Stimulated activated CD4-positive, alpha-beta T cell treated with anti-CD3 and anti-CD28 coated beads, Interleukin-12 subunit alpha, Interleukin-12 subunit beta, amount 100 ng/mL, for 4 hours (primary cell): ENCODE data around the gene TSACC.
"Not testable (repeated sequence)": the region's sequence is repeated elsewhere in the genome, so short reads cannot be mapped to it uniquely, and the experiment has no call there.

Experiments
- DNase-seq: peaks from one replicate; pipeline ENCODE4 v3.0.0-alpha.2; 2020

The TSACC gene

GRCh38 chr1:156347331-156347730, 9.0 kb downstream of the TSACC start:
- no peak for DNase-seq

GRCh38 chr1:156352481-156352880, 14.2 kb downstream of the TSACC start:
- DNase-seq, result not testable (repeated sequence)

DNA sequence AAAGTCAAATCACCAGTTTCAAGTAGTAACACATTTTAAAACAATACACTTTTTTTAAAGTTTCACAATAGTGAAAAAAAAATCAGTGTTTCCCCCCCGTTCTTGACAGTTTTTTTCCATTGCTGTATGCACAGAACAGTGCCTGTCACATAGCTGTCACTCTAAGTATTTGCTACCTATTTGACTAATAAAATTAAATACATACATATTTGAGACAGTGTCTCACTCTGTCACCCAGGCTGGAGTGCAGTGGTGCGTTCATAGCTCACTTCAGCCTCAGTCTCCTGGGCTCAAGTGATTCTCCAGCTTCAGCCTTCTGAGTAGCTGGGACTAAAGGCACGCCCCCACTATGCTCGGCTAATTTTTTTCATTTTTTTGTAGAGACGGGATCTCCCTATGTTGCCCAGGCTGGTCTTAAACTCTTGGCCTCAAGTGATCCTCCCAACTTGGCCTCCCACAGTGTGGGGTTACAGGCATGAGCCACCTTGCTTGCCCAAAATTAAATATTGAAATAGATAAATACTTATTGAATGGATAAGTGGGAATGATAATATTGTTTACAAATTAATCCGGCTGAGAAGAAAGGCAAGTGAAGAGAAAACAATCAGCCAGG, 18.0 kb downstream of the TSACC start:
- DNase-seq, result no peak

GRCh38 chr1:156356875-156357534, 18.7 kb downstream of the TSACC start:
- DNase-seq, result peak; percentile 69

DNA sequence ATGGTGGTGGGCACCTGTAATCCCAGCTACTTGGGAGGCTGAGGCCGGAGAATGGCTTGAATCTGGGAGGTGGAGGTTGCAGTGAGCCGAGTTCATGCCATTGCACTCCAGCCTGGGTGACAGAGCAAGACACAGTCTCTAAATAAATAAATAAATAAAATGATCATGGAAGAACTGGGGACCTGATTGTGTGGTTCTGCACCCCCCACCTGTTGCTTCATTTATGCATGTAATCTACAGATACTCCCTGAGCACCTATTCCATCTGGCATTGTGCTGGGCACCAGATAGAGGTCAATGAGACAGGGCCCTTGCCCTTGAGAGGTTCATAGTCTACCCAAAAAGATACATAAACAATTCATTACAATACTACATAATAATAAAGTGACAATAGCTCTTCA, 19.7 kb downstream of the TSACC start:
- no peak for DNase-seq

- no peak for DNase-seq
Measured at GRCh38 chr1:156358641-156359040, 20.3 kb downstream of the TSACC start.

DNA sequence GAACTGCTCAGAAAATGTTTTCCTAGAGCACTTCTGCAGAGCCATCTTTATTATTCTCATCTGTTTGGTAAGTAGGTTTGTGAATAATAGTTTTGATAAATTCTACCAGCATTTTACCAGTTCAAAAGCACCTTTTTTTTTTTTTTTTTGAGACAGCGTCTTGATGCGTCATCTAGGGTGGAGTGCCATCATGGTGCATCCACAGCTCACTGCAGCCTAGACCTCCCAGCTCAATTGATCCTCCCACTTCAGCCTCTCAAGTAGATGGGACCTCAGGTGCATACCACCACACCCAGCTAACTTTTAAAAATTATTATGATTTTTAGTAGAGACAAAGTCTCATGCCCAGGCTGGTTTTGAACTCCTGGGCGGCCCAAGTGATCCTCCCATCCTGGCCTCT, 20.9 kb downstream of the TSACC start:
- no peak for DNase-seq

GRCh38 chr1:156359973-156360372, 21.6 kb downstream of the TSACC start:
- no peak for DNase-seq

DNA sequence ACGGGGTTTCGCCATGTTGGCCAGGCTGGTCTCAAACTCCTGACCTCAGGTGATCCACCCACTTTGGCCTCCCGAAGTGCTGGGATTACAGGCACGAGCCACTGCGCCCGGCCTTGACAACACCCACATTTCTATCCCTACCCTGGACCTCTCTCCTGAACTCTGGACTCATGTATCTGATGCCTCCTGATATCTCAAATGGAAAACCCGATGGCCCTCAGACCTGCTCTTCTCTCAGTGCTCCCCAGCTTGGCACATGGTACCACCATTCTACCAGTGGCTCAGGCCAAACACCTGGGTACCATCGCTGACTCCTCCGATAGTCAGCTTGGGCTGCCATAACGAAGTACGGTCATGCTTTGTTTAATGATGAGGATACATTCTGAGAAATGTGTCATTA, 22.2 kb downstream of the TSACC start:
- no peak for DNase-seq

DNA sequence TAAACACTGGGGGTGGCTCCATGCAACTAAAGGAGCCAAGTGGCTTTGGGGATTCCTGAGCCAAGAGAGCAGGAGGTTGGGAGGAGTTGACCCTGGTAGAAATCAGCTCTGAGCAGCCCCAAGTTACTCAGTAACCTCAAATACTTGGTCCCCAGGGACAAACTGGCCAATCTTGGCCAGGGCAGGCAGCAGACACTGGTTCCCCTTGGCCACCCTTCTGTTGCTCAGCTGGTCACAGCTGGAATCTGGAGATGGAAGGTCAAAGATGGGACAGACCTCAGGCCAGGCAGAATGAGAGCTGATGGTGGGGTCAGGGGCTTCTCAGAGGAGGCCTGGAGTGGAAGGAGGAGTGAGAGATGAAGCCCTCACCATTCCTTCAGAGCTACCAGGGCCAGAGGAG, 27.4 kb downstream of the TSACC start:
- no peak for DNase-seq

- DNase-seq, result no peak
Measured at GRCh38 chr1:156366378-156367166, 28.2 kb downstream of the TSACC start.

DNA sequence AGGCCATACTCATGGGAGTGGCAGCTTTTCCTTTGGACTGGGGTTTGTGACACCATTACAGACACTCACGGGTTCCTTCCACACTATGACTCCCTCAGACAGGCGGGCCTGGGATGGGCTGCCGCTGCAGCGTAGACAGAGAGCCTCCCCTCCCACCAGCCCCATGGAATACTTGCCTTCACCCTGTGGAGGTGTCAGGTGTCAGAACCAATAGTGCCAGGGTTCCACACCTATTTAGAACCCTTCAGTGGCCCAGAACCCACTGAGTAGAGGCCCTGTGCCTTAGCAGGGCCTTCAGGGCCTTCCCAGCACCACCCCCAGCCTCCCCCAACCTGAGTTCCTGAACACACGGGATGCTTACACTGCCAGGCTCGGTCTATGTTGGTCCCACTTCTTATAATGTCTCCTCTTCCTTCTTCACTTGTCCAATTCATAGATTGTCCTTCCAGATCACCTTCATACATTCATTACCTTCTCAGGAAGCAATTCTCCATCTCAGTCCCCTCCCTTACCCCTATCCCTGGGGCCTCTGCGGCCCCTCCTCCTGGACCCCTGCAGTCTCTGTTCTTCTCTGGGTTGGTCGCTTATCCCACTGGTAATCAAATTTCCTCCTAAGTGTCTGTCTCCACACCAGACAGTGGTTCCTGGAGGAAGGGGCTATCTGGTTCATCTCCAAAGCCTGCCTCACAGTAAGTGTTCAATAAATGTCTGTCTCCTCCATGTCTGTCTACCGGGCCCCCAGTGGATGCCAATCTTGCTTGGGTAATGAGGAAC, 29.2 kb downstream of the TSACC start:
- no peak for DNase-seq

GRCh38 chr1:156368157-156368658, 29.9 kb downstream of the TSACC start:
- no peak for DNase-seq

DNA sequence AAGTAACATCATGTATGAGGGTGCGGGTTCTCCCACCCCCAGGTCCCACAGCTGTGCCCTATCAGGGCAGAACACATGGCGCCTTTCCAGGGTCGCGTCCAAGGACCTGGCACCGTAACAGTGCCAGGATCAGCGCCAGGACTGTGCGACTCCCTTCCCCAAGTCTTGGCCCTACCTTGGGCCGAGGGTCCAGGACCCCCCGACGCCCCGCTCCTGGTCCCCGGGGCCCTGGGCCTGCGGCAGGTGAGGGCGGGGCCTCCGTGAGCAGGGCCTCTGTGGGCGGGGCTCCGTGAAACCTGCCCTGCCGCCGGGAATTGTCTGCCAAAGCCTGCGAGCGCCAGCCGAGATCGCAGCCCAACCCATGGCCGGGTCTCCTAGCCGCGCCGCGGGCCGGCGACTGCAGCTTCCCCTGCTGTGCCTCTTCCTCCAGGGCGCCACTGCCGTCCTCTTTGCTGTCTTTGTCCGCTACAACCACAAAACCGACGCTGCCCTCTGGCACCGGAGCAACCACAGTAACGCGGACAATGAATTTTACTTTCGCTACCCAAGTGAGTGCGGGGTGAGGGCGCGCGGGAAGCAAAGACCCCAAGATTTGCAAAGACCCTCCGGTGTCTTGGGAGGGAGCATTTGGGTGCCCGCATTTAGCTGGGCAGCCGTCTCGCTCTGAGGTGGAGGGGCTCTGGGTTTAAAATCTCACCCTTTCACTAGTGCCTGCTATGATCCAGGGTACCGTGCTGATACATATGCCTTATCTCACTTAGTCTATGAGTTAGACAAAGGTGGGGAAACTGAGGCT, 30.8 kb downstream of the TSACC start, which contains the start of gene RHBG:
RHBG (plus strand) TSS at position 323 of the 796 bp plus-strand sequence; CDS start at position 362, 39 bp downstream.
- no peak for DNase-seq

- DNase-seq, result not testable (repeated sequence)
Measured at GRCh38 chr1:156369685-156370286, 31.5 kb downstream of the TSACC start.

DNA sequence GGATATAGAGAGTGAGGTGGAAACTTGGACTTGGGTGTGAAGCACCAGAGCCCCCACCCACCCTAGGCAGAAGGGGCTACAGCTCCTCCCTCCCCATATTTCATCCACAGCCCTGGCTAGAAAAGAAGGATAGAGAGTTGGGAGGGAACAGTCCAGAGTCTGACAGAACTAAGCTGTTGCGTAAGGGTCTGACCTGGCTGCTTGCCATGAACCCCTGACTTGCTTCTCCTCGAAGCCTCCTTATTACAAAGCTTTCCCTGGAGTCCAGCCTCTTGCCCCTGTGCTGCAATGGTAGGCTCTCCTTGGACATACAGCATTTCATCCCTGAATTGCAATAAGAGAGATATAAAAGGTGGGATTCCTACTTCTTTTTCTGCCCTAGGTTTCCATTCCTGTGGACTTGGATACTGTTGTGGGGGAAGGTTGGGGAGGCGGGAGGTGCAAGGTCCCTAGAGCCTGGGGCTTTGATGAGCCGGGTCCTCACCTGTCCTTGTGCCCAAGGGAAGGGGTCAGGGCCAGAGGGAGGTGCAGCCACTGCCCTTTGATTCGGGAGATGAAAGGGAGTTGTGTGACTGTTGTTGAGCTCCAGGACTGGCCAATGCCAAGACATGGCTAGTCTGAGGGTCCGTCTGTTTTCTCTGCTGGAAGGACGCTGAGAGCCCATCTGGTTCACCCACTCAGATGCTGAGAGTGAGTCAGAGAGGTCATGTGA, 33.4 kb downstream of the TSACC start:
- DNase-seq, result no peak

DNA sequence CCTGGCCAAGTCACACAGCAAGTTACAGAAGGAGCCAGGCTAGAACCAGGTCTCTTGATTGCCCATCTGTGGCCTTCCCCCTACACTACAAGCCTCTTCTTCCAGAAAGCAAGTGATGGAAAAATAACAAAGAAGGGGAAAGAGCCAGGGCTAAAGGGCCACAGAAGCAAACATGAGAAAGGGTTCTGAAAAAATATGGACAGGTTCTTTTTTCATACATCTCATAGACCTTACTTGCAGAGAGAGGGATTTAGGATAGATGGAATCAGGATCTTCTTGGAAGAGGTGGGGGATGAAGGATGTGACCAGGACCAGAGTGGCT, 33.9 kb downstream of the TSACC start:
- DNase-seq, result no peak

DNA sequence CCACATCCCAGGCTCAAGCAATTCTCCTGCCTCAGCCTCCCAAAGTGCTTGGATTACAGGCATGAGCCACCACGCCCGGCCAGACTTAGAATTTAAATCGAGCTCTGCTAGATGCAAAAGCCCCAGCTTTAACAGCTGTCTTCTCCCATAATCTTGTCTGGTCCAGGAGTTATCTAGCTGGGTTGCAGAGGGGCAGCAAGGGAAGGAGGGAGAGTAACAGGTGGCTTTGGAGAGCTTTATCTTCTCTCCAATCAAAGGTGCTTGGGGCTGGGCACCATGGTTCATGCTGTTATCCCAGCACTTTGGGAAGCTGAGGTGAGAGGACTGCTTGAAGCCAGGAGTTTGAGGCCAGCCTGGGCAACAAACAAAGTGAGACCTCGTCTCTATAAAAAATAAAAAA, 34.5 kb downstream of the TSACC start:
- no peak for DNase-seq

DNA sequence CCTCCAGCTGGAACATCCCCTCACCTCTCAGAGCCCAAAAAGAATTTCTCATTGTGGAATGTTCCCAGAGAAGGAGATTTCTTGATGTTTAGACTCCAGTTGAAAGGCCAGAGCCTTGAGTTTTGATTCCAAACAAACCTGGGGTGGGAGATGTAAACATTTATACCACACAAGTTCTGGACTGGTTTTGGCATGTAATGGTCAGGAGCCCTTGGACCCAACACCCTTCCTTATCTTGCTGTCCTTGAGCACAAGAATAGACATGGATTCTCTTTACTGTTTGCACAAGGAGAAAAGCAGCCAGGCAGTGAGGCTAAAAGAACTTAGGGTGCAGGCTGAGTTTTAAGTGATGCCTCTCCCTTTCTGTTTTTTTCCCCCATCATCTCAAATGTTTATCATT, 35.2 kb downstream of the TSACC start:
- no peak for DNase-seq

- no peak for DNase-seq
Measured at GRCh38 chr1:156376146-156376545, 37.8 kb downstream of the TSACC start.
